ENCODE data around the gene RASSF10. TPM values are rescaled to one million over a fixed set of nuclear protein-coding genes. Genes with fewer than 3 reads are reported as not detected.

Gene RASSF10
- total RNA-seq, 4 donors from 2014 or later = 0.24 to 2.2 (median 0.54) TPM; not detected in 1

- no peaks in the 10 kb centered on the region for H3K36me3 ChIP-seq
- no peaks in the 10 kb centered on the region for H3K27me3 ChIP-seq
- WGBS, 2 donors = 82 to 86% methylated on average over 3 of the region's 3 CpGs
- DNase-seq = no peak
- no peak overlapping the region for H3K27ac ChIP-seq
- intact Hi-C loops (cut with DNase I) = no loop called here
- H3K9me3 ChIP-seq = no peaks in the 10 kb centered on the region
- H3K4me1 ChIP-seq = no peaks in the 10 kb centered on the region
- no peak overlapping the region for H3K4me3 ChIP-seq (replicated peaks in 1 of 3)
- TF ChIP-seq POLR2A (IDR thresholded peaks at IDR 0.05) = no peak
- no peak for TF ChIP-seq CTCF (IDR thresholded peaks at IDR 0.05)
These were observed 27.2 kb upstream of the RASSF10 start for GRCh38 chr11:12981676-12982522.

- H3K4me3 ChIP-seq (replicated peaks in 1 of 3) = no peak overlapping the region
- no peak overlapping the region for H3K27ac ChIP-seq
- no peaks in the 10 kb centered on the region for H3K36me3 ChIP-seq
- intact Hi-C loops (cut with DNase I) = no loop called here
- TF ChIP-seq POLR2A (IDR thresholded peaks at IDR 0.05) = no peak
- no peak for TF ChIP-seq CTCF (IDR thresholded peaks at IDR 0.05)
- no peaks in the 10 kb centered on the region for H3K9me3 ChIP-seq
- 63 to 68% methylated on average over 7 of the region's 7 CpGs for WGBS, 2 donors
- no peaks in the 10 kb centered on the region for H3K27me3 ChIP-seq
- H3K4me1 ChIP-seq = no peaks in the 10 kb centered on the region
- DNase-seq = no peak
These were observed 25.8 kb upstream of the RASSF10 start for GRCh38 chr11:12983336-12983735.

GRCh38 chr11:12986194-12986898 is 22.8 kb upstream of the RASSF10 start:
- Histone ChIP-seq H3K27ac (no peak overlapping the region), H3K9me3 (no peaks in the 10 kb centered on the region), H3K36me3 (no peaks in the 10 kb centered on the region), H3K4me1 (peaks cover 0 to 3% of the 10 kb centered on the region in 2 donors), H3K4me3 (replicated peaks in 1 of 3) (no peak overlapping the region), H3K27me3 (no peaks in the 10 kb centered on the region)
- WGBS, 2 donors = 92 to 96% methylated on average over 8 of the region's 8 CpGs
- no peak for DNase-seq
- TF ChIP-seq POLR2A (IDR thresholded peaks at IDR 0.05) (no peak), CTCF (IDR thresholded peaks at IDR 0.05) (no peak)
- intact Hi-C loops (cut with DNase I) = no loop called here

GRCh38 chr11:12989428-12990161 is 19.5 kb upstream of the RASSF10 start:
- DNase-seq = peak; percentile 5 to 17
- Histone ChIP-seq H3K36me3 (no peaks in the 10 kb centered on the region), H3K4me1 (peaks cover 0 to 3% of the 10 kb centered on the region in 2 donors), H3K4me3 (replicated peaks in 1 of 3) (no peak overlapping the region), H3K9me3 (no peaks in the 10 kb centered on the region), H3K27ac (no peak overlapping the region), H3K27me3 (no peaks in the 10 kb centered on the region)
- peak in 1 of 2 donors; percentile 39 for TF ChIP-seq POLR2A (IDR thresholded peaks at IDR 0.05)
- no peak for TF ChIP-seq CTCF (IDR thresholded peaks at IDR 0.05)
- 56 to 58% methylated on average over 13 of the region's 13 CpGs for WGBS, 2 donors
- intact Hi-C loops (cut with DNase I) = no loop called here
